Measurements from ENCODE around the gene MIPOL1. TPM values are rescaled to one million over a fixed set of nuclear protein-coding genes. Genes with fewer than 3 reads are reported as not detected.
"Not testable (repeated sequence)": the region's sequence is repeated elsewhere in the genome, so short reads cannot be mapped to it uniquely, and the experiment has no call there.

Gene MIPOL1
- total RNA-seq, 4 donors from 2014 or later = 17.0 to 43.4 (median 30.2) TPM

- no peaks in the 10 kb centered on the region for H3K4me1 ChIP-seq
- WGBS, 2 donors = 92 to 97% methylated on average over 1 of the region's 1 CpG
- no peaks in the 10 kb centered on the region for H3K9me3 ChIP-seq
- H3K27me3 ChIP-seq = no peaks in the 10 kb centered on the region
- no peak overlapping the region for H3K27ac ChIP-seq
- no peak for TF ChIP-seq CTCF (IDR thresholded peaks at IDR 0.05)
- no peak for TF ChIP-seq POLR2A (IDR thresholded peaks at IDR 0.05)
- intact Hi-C loops (cut with DNase I) = no loop called here
- no peak for DNase-seq
- H3K36me3 ChIP-seq = no peaks in the 10 kb centered on the region
- H3K4me3 ChIP-seq (replicated peaks in 1 of 3) = no peak overlapping the region
These were observed 113.5 kb downstream of the MIPOL1 start for GRCh38 chr14:37311252-37311651.

GRCh38 chr14:37318938-37319337, 121.2 kb downstream of the MIPOL1 start:
- intact Hi-C loops (cut with DNase I) = no loop called here
- H3K27ac ChIP-seq = no peak overlapping the region
- H3K4me1 ChIP-seq = no peaks in the 10 kb centered on the region
- WGBS, 2 donors = 88 to 100% methylated on average over 2 of the region's 2 CpGs
- no peak for DNase-seq
- TF ChIP-seq CTCF (IDR thresholded peaks at IDR 0.05) = no peak
- no peak for TF ChIP-seq POLR2A (IDR thresholded peaks at IDR 0.05)
- no peaks in the 10 kb centered on the region for H3K27me3 ChIP-seq
- no peaks in the 10 kb centered on the region for H3K36me3 ChIP-seq
- no peaks in the 10 kb centered on the region for H3K9me3 ChIP-seq
- H3K4me3 ChIP-seq (replicated peaks in 1 of 3) = no peak overlapping the region

GRCh38 chr14:37320106-37320505, 122.4 kb downstream of the MIPOL1 start:
- TF ChIP-seq CTCF (IDR thresholded peaks at IDR 0.05) (no peak), POLR2A (IDR thresholded peaks at IDR 0.05) (no peak)
- Histone ChIP-seq H3K4me1 (no peaks in the 10 kb centered on the region), H3K27me3 (no peaks in the 10 kb centered on the region), H3K9me3 (no peaks in the 10 kb centered on the region), H3K27ac (no peak overlapping the region), H3K36me3 (no peaks in the 10 kb centered on the region), H3K4me3 (replicated peaks in 1 of 3) (no peak overlapping the region)
- 95 to 97% methylated on average over 2 of the region's 2 CpGs for WGBS, 2 donors
- no peak for DNase-seq
- intact Hi-C loops (cut with DNase I) = no loop called here

- Histone ChIP-seq H3K4me3 (replicated peaks in 1 of 3) (no peak overlapping the region), H3K27ac (no peak overlapping the region), H3K36me3 (no peaks in the 10 kb centered on the region), H3K4me1 (no peaks in the 10 kb centered on the region), H3K27me3 (no peaks in the 10 kb centered on the region), H3K9me3 (no peaks in the 10 kb centered on the region)
- TF ChIP-seq CTCF (IDR thresholded peaks at IDR 0.05) (no peak), POLR2A (IDR thresholded peaks at IDR 0.05) (no peak)
- no peak for DNase-seq
- intact Hi-C loops (cut with DNase I) = no loop called here
These were observed 127.6 kb downstream of the MIPOL1 start for GRCh38 chr14:37325332-37325731.

- WGBS, 2 donors = 91 to 100% methylated on average over 1 of the region's 1 CpG
- intact Hi-C loops (cut with DNase I) = no loop called here
These were observed 128.7 kb downstream of the MIPOL1 start for GRCh38 chr14:37326434-37326833.

GRCh38 chr14:37327933-37328332, 130.2 kb downstream of the MIPOL1 start:
- 94 to 96% methylated on average over 5 of the region's 5 CpGs for WGBS, 2 donors
- not testable (repeated sequence) for H3K27me3 ChIP-seq

More at GRCh38 chr14:37326434-37326833, 128.7 kb downstream of the MIPOL1 start:
- no peak overlapping the region for H3K27ac ChIP-seq
- no peaks in the 10 kb centered on the region for H3K4me1 ChIP-seq
- no peaks in the 10 kb centered on the region for H3K27me3 ChIP-seq
- no peaks in the 10 kb centered on the region for H3K9me3 ChIP-seq
- no peak for DNase-seq
- TF ChIP-seq POLR2A (IDR thresholded peaks at IDR 0.05) = no peak
- TF ChIP-seq CTCF (IDR thresholded peaks at IDR 0.05) = no peak
- H3K4me3 ChIP-seq (replicated peaks in 1 of 3) = no peak overlapping the region
- H3K36me3 ChIP-seq = no peaks in the 10 kb centered on the region

More at GRCh38 chr14:37327933-37328332, 130.2 kb downstream of the MIPOL1 start:
- H3K4me3 ChIP-seq (replicated peaks in 1 of 3); H3K36me3 ChIP-seq; H3K4me1 ChIP-seq; intact Hi-C loops (cut with DNase I); H3K9me3 ChIP-seq; H3K27ac ChIP-seq; DNase-seq: not testable (repeated sequence)
